ENCODE results near the gene ZNF12.

GRCh38 chr7:6675807-6676405 lies 30.8 kb downstream of the ZNF12 start:
- no peak for TF ChIP-seq CTCF (IDR thresholded peaks at IDR 0.05)
- no peak for TF ChIP-seq POLR2A (IDR thresholded peaks at IDR 0.05)
